ENCODE measurements around the gene HHATL. TPM values are rescaled to one million over a fixed set of nuclear protein-coding genes. Genes with fewer than 3 reads are reported as not detected.

The HHATL gene
- total RNA-seq, 5 donors from 2014 or later (not counting 1 experiment from before 2014, with no cell fraction given) = not detected

DNA sequence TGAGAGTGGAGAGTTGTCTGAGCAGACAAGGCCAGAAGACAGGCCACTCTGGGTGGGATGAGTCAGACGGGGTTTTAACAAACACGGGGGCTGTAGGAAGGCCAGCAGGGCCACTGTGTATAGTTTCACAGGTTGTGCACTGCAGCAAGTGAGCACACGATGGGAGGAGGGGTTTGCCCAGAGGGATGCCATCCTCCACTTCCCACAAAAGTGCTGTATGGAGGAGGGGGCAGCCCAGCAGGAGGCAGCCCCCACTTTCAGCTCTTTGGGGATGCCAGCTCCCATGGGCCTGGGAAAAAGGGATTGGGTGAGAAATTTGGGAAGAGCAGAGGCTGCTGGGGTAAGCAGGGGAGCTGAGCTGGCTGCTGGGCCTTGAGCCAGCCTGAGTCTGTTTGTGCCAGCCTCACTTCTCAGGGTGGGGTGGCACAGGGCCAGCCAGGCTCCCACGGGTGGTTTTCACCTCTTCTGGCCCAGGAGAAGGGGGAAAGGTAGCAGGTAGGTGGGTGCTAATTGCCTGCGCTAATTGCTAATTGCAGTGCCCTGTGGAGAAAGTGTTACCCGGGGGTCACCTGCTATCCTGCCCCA lies 42.4 kb downstream of the HHATL start:
- Histone ChIP-seq H3K27me3 (replicated peaks in 1 of 2; ENCODE audit: control insufficient read depth in 2 of 2, extremely low read depth in 1 of 2, insufficient read depth in 2 of 2, low read length in 1 of 2) (peaks cover 0 to 2% of the 10 kb centered on the region in 2 experiments), H3K9me3 (no peaks in the 10 kb centered on the region), H3K4me1 (ENCODE audit: control insufficient read depth in 1 of 2, extremely low read depth in 1 of 2, insufficient read depth in 2 of 2, low read length in 2 of 2) (peaks cover 0 to 2% of the 10 kb centered on the region in 2 experiments), H3K36me3 (ENCODE audit: control insufficient read depth in 2 of 2, extremely low read depth in 1 of 2, insufficient read depth in 1 of 2, low read length in 1 of 2) (no peaks in the 10 kb centered on the region), H3K4me3 (ENCODE audit: control insufficient read depth in 1 of 2, extremely low read depth in 1 of 2, low read length in 1 of 2) (no peak overlapping the region), H3K27ac (ENCODE audit: low read length) (no peak overlapping the region)
- H3K4me3 Mint-ChIP-seq = no peak overlapping the region
- no peaks in the 10 kb centered on the region for H3K36me3 Mint-ChIP-seq
- peaks cover 0 to under 1% (median 0%) of the 10 kb centered on the region in 3 donors for H3K4me1 Mint-ChIP-seq
- ATAC-seq (replicated peaks in 1 of 4) = no peak
- DNase-seq = no peak
- H3K9me3 Mint-ChIP-seq = no peaks in the 10 kb centered on the region
- POLR2A ChIA-PET = no interaction called here
- 78% methylated on average over 4 of the region's 6 CpGs for WGBS (ENCODE audit: insufficient coverage)
- H3K27ac Mint-ChIP-seq = peak overlapping the region in 1 of 2 donors; percentile 53
- CTCF ChIA-PET = no interaction called here
- H3K27me3 Mint-ChIP-seq = no peaks in the 10 kb centered on the region

GRCh38 chr3:42659451-42660130 lies 43.0 kb downstream of the HHATL start:
- Mint-ChIP-seq H3K36me3 (no peaks in the 10 kb centered on the region), H3K4me1 (peaks cover 0 to 4% (median 0%) of the 10 kb centered on the region in 3 donors), H3K4me3 (no peak overlapping the region), H3K27ac (no peak overlapping the region), H3K9me3 (no peaks in the 10 kb centered on the region), H3K27me3 (no peaks in the 10 kb centered on the region)
- no peak overlapping the region for H3K4me3 ChIP-seq (ENCODE audit: control insufficient read depth in 1 of 2, extremely low read depth in 1 of 2, low read length in 1 of 2)
- no peak for ATAC-seq (replicated peaks in 1 of 4)
- no peak overlapping the region for H3K27ac ChIP-seq (ENCODE audit: low read length)
- ChIA-PET POLR2A (no interaction called here), CTCF (no interaction called here)
- H3K4me1 ChIP-seq (ENCODE audit: control insufficient read depth in 1 of 2, extremely low read depth in 1 of 2, insufficient read depth in 2 of 2, low read length in 2 of 2) = peaks cover 0 to 9% of the 10 kb centered on the region in 2 experiments
- DNase-seq = no peak
- 91% methylated on average over 22 of the region's 25 CpGs for whole genome bisulfite sequencing (ENCODE audit: insufficient coverage)
- H3K36me3 ChIP-seq (ENCODE audit: control insufficient read depth in 2 of 2, extremely low read depth in 1 of 2, insufficient read depth in 1 of 2, low read length in 1 of 2) = no peaks in the 10 kb centered on the region
- H3K9me3 ChIP-seq = no peaks in the 10 kb centered on the region
- peaks cover 0 to 9% of the 10 kb centered on the region in 2 experiments for H3K27me3 ChIP-seq (replicated peaks in 1 of 2; ENCODE audit: control insufficient read depth in 2 of 2, extremely low read depth in 1 of 2, insufficient read depth in 2 of 2, low read length in 1 of 2)

DNA sequence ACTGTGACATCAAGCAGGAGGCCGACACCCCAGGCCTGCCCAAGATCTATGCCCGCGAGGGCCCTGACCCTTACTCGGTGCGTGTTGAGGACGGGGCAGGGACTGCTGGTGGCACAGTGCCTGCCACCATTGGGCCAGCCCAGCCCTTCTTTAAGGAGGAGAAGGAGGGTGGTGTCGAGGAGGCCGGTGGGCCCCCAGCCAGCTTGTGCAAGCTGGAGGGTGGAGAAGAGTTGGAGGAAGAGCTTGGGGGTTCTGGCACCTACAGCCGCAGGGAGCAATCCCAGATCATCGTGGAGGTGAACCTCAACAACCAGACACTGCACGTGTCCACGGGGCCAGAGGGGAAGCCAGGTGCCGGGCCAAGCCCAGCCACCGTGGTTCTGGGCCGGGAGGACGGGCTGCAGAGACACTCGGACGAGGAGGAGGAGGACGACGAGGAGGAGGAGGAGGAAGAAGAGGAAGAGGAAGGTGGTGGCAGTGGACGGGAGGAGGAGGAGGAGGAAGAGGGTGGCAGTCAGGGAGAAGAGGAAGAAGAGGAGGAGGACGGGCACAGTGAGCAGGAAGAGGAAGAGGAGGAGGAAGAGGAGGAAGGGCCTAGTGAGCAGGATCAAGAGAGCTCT lies 43.7 kb downstream of the HHATL start:
- ATAC-seq (replicated peaks in 1 of 4) = no peak
- H3K9me3 Mint-ChIP-seq = no peaks in the 10 kb centered on the region
- H3K4me3 Mint-ChIP-seq = no peak overlapping the region
- no peaks in the 10 kb centered on the region for H3K27me3 Mint-ChIP-seq
- peaks cover under 1 to 4% (median 1%) of the 10 kb centered on the region in 3 donors for H3K4me1 Mint-ChIP-seq
- H3K9me3 ChIP-seq = no peaks in the 10 kb centered on the region
- no peaks in the 10 kb centered on the region for H3K36me3 ChIP-seq (ENCODE audit: control insufficient read depth in 2 of 2, extremely low read depth in 1 of 2, insufficient read depth in 1 of 2, low read length in 1 of 2)
- H3K36me3 Mint-ChIP-seq = no peaks in the 10 kb centered on the region
- ChIA-PET POLR2A (no interaction called here), CTCF (no interaction called here)
- 90% methylated on average over 21 of the region's 22 CpGs for WGBS (ENCODE audit: insufficient coverage)
- H3K27ac ChIP-seq (ENCODE audit: low read length) = no peak overlapping the region
- peaks cover 0 to 11% of the 10 kb centered on the region in 2 experiments for H3K27me3 ChIP-seq (replicated peaks in 1 of 2; ENCODE audit: control insufficient read depth in 2 of 2, extremely low read depth in 1 of 2, insufficient read depth in 2 of 2, low read length in 1 of 2)
- H3K27ac Mint-ChIP-seq = no peak overlapping the region
- peaks cover 0 to 12% of the 10 kb centered on the region in 2 experiments for H3K4me1 ChIP-seq (ENCODE audit: control insufficient read depth in 1 of 2, extremely low read depth in 1 of 2, insufficient read depth in 2 of 2, low read length in 2 of 2)
- no peak for DNase-seq
- H3K4me3 ChIP-seq (ENCODE audit: control insufficient read depth in 1 of 2, extremely low read depth in 1 of 2, low read length in 1 of 2) = no peak overlapping the region

GRCh38 chr3:42658091-42658770 lies 44.4 kb downstream of the HHATL start:
- H3K4me3 Mint-ChIP-seq = no peak overlapping the region
- DNase-seq = no peak

GRCh38 chr3:42657675-42658074 lies 44.9 kb downstream of the HHATL start:
- Histone ChIP-seq H3K27ac (ENCODE audit: low read length) (no peak overlapping the region), H3K9me3 (no peaks in the 10 kb centered on the region), H3K4me1 (ENCODE audit: control insufficient read depth in 1 of 2, extremely low read depth in 1 of 2, insufficient read depth in 2 of 2, low read length in 2 of 2) (peaks cover 0 to 22% of the 10 kb centered on the region in 2 experiments), H3K27me3 (replicated peaks in 1 of 2; ENCODE audit: control insufficient read depth in 2 of 2, extremely low read depth in 1 of 2, insufficient read depth in 2 of 2, low read length in 1 of 2) (peaks cover 0 to 23% of the 10 kb centered on the region in 2 experiments), H3K4me3 (ENCODE audit: control insufficient read depth in 1 of 2, extremely low read depth in 1 of 2, low read length in 1 of 2) (no peak overlapping the region), H3K36me3 (ENCODE audit: control insufficient read depth in 2 of 2, extremely low read depth in 1 of 2, insufficient read depth in 1 of 2, low read length in 1 of 2) (no peaks in the 10 kb centered on the region)
- no peak for ATAC-seq (replicated peaks in 1 of 4)
- Mint-ChIP-seq H3K9me3 (no peaks in the 10 kb centered on the region), H3K4me3 (no peak overlapping the region), H3K27ac (no peak overlapping the region), H3K27me3 (no peaks in the 10 kb centered on the region), H3K4me1 (peaks cover 6 to 15% (median 9%) of the 10 kb centered on the region in 3 donors), H3K36me3 (no peaks in the 10 kb centered on the region)
- WGBS (ENCODE audit: insufficient coverage) = 89% methylated on average over 3 of the region's 4 CpGs
- CTCF ChIA-PET = no interaction called here
- no peak for DNase-seq
- POLR2A ChIA-PET = no interaction called here

More at GRCh38 chr3:42658091-42658770, 44.4 kb downstream of the HHATL start:
- ChIA-PET CTCF (interaction anchor here in 1 of 2 donors (0.6 kb wide), 1 partner anchor 43 kb away, joined by 4 read pairs; no protein-coding TSS in a partner anchor), POLR2A (no interaction called here)
- Mint-ChIP-seq H3K27me3 (no peaks in the 10 kb centered on the region), H3K9me3 (no peaks in the 10 kb centered on the region), H3K27ac (no peak overlapping the region), H3K36me3 (no peaks in the 10 kb centered on the region), H3K4me1 (peaks cover 5 to 10% (median 6%) of the 10 kb centered on the region in 3 donors)
- peaks cover 0 to 18% of the 10 kb centered on the region in 2 experiments for H3K27me3 ChIP-seq (replicated peaks in 1 of 2; ENCODE audit: control insufficient read depth in 2 of 2, extremely low read depth in 1 of 2, insufficient read depth in 2 of 2, low read length in 1 of 2)
- peaks cover 0 to 18% of the 10 kb centered on the region in 2 experiments for H3K4me1 ChIP-seq (ENCODE audit: control insufficient read depth in 1 of 2, extremely low read depth in 1 of 2, insufficient read depth in 2 of 2, low read length in 2 of 2)
- no peak overlapping the region for H3K27ac ChIP-seq (ENCODE audit: low read length)
- ATAC-seq (replicated peaks in 1 of 4) = no peak
- H3K36me3 ChIP-seq (ENCODE audit: control insufficient read depth in 2 of 2, extremely low read depth in 1 of 2, insufficient read depth in 1 of 2, low read length in 1 of 2) = no peaks in the 10 kb centered on the region
- no peak overlapping the region for H3K4me3 ChIP-seq (ENCODE audit: control insufficient read depth in 1 of 2, extremely low read depth in 1 of 2, low read length in 1 of 2)
- 92% methylated on average over 34 of the region's 34 CpGs for WGBS (ENCODE audit: insufficient coverage)
- H3K9me3 ChIP-seq = no peaks in the 10 kb centered on the region
